Measurements from ENCODE around the gene MYOZ3.
A peak's percentile ranks its signal among the peaks of the same experiment; 100 is the strongest.

Gene MYOZ3

DNA sequence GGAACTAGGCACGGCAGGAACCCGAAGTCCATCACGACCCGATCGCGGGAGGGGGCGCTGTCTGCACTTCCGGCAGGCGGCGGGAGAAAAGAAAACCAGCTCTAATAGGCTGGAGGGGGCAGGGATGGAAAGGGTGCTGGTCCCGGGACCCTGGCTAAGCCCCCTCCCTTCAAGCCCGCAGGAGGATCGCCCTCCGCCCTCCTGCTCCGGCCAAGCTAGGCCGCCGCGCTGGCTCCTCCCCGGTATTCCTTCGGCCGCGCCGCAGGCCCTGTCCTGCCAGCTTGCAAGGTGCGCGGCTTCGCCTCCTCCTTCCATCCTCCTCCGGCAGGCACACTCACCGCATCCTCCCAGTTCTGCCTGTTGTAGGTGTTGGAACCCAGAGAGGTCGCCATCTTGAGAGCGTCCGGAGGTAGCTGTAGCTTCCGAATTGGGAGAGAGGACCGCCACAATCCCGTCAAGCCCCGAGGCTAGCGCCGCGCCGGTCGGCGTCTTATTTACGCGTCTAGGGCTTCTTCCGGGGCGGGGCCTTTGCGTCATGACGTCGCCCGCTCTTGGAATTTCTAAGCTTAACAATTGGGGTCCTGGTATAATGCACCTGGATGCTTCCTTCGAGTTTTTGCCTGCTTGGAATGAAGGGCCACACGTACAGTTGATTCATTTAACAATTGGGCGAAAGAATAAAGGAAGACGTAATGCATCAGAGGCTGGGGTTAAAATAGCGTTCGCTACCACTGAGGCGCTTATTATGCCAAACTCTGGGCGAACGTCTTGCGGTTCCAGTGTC, 39.7 kb downstream of the MYOZ3 start, which contains the start of gene RBM22:
Gene RBM22, minus strand, starts transcription at position 469 of the 784 bp plus-strand sequence. Its CDS starts 77 bp downstream, at position 392.
- TF ChIP-seq, protein P1, sequence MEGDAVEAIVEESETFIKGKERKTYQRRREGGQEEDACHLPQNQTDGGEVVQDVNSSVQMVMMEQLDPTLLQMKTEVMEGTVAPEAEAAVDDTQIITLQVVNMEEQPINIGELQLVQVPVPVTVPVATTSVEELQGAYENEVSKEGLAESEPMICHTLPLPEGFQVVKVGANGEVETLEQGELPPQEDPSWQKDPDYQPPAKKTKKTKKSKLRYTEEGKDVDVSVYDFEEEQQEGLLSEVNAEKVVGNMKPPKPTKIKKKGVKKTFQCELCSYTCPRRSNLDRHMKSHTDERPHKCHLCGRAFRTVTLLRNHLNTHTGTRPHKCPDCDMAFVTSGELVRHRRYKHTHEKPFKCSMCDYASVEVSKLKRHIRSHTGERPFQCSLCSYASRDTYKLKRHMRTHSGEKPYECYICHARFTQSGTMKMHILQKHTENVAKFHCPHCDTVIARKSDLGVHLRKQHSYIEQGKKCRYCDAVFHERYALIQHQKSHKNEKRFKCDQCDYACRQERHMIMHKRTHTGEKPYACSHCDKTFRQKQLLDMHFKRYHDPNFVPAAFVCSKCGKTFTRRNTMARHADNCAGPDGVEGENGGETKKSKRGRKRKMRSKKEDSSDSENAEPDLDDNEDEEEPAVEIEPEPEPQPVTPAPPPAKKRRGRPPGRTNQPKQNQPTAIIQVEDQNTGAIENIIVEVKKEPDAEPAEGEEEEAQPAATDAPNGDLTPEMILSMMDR (IDR thresholded peaks at IDR 0.05; ENCODE audit: control insufficient read depth, insufficient read depth, low read depth, low read length, missing control alignments) = peak; percentile 74
- DNase-seq (ENCODE audit: low read depth) = peak; percentile 31
- H3K4me3 ChIP-seq (ENCODE audit: control insufficient read depth, low read depth, low read length) = peak within 1 kb of the TSS; percentile 96

DNA sequence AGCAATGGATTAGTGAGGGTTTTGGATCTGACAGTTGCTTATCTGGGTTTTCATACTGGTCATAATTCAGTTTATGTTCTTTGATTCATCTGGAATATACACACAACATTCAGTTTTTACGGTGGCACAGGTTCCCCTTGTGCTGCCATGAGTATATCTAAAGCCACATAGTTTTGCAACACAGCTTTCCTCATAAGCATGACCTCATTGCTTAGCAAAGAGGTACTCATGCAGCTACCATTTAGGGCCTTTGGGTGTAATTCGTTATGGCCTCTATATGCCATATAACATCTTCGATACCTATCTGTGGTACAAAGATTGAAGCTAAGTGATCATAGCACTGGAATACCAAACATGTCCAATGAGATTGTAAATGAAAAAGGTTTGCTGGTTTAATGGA, 42.7 kb downstream of the MYOZ3 start:
- no peak for DNase-seq (ENCODE audit: low read depth)
- no peak overlapping the region for H3K4me3 ChIP-seq (ENCODE audit: control insufficient read depth, low read depth, low read length)
- TF ChIP-seq, protein P1 (IDR thresholded peaks at IDR 0.05; ENCODE audit: control insufficient read depth, insufficient read depth, low read depth, low read length, missing control alignments) = no peak

DNA sequence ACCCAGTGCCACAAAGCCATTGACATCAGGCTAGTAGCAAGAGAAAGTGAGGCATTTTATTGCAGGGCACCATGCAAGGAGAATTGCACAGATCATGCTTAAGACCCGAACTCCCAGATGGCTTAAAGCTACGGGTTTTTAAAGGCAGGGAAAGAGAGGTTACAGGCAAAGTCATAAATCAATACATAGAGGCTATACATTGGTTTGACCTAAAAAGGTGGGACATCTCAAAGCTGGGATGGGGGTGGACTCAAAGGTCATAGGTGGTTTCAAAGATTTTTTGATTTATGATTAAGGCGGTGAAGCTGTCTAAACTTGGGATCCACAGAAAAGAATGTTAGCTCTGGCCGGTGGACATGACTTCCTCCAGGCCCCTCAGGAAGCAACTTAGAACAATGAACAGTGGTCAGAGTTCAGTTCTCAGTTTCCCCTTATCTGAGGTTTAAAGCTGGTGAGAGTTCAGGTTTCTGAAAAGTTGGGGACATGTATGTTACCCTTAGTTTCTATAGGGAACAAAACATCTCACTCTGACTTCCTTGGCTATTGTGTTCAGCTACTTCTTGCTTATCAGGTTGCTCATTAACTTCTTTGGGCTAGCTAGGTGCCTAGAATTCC, 45.8 kb downstream of the MYOZ3 start:
- TF ChIP-seq, protein P1 (IDR thresholded peaks at IDR 0.05; ENCODE audit: control insufficient read depth, insufficient read depth, low read depth, low read length, missing control alignments) = no peak
- H3K4me3 ChIP-seq (ENCODE audit: control insufficient read depth, low read depth, low read length) = no peak overlapping the region
- DNase-seq (ENCODE audit: low read depth) = no peak

DNA sequence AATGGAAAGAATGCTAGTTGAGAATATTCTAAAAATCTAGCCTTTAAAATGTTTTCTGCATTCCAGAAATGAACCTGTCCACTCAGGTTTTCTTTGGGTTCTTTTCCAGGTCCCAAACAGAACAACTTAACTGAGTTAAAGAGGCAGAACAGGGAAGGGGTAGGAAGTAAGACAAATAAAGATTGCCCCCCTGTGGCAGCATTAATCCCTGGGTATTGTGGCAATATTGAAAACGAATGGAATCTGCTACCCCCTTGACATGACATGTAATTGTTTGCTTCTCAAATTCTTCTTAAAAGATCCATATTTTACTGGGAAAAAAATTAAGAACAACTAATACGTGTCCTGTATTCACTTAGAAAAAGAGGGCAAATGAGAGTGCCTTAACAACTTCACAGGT, 49.1 kb downstream of the MYOZ3 start:
- TF ChIP-seq, protein P1 (IDR thresholded peaks at IDR 0.05; ENCODE audit: control insufficient read depth, insufficient read depth, low read depth, low read length, missing control alignments) = peak; percentile 16
- no peak overlapping the region for H3K4me3 ChIP-seq (ENCODE audit: control insufficient read depth, low read depth, low read length)
- no peak for DNase-seq (ENCODE audit: low read depth)

DNA sequence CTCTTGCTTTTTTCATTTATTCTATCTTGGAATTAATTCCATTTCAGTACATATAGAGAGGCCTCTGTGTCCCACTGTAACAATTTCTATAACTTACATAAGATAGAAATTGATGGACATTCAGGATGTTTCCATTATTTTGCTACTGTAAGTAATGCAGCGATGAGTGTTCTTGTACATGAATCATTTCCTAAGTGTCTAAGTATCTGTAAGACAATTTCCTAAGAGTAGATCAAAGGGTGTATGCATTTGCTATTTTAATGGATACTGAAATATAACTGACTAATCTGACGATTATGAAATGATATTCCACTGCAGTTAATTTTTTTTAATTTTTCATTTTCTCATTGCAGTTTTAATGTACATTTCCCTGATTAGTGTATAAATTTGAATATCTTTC, 62.8 kb downstream of the MYOZ3 start:
- DNase-seq (ENCODE audit: low read depth) = no peak
- TF ChIP-seq, protein P1 (IDR thresholded peaks at IDR 0.05; ENCODE audit: control insufficient read depth, insufficient read depth, low read depth, low read length, missing control alignments) = no peak
- H3K4me3 ChIP-seq (ENCODE audit: control insufficient read depth, low read depth, low read length) = no peak overlapping the region
